ENCODE measurements around the gene LRRC4C. TPM values are rescaled to one million over a fixed set of nuclear protein-coding genes. Genes with fewer than 3 reads are reported as not detected.

Gene LRRC4C
- total RNA-seq, 1 experiment from 2014 or later = 0.72 TPM

DNA sequence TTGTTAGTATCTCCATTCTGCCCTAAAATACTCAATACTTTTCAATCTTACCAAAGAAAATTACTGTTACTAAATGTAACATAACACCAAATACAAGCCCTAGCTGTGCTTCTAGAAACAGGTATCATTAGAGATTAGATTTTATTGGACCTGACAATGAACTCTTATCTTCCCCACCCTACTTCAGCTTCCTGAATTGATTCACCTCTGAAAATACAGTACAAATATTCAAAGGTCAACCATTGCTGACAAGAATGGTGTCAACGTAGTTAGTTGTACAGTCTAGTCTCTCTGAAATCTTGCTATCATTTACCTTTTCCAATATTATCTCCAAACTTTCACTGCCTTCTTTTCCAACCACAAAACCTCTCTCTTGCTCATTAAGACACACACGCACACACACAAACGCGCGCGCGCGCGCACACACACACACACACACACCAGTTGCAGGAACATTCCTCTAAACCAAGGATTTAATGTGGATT is 22.4 kb downstream of the LRRC4C start:
- Mint-ChIP-seq H3K36me3 (no peaks in the 10 kb centered on the region), H3K27me3 (ENCODE audit: low read depth) (no peaks in the 10 kb centered on the region; the same call in 1 of the 2 replicates), H3K4me3 (no peak overlapping the region), H3K4me1 (peaks cover 6% of the 10 kb centered on the region; the same call in 1 of the 2 replicates), H3K9me3 (peaks cover 8% of the 10 kb centered on the region; the same call in 1 of the 2 replicates), H3K27ac (0 out of 2 replicates have a peak overlapping the region, but pooled peaks have one; percentile 10)
- no peak for ATAC-seq
- no peak for TF ChIP-seq KAT7 (CRISPR knock-in tag; IDR thresholded peaks at IDR 0.05; ENCODE audit: borderline replicate concordance)
- TF ChIP-seq SMAD4 (CRISPR knock-in tag; IDR thresholded peaks at IDR 0.05) = no peak
- no peak for TF ChIP-seq IRF2 (CRISPR knock-in tag; IDR thresholded peaks at IDR 0.05; ENCODE audit: borderline replicate concordance, low read depth)
- TF ChIP-seq HMGXB4 (CRISPR knock-in tag; IDR thresholded peaks at IDR 0.05) = no peak
- TF ChIP-seq, protein P1, sequence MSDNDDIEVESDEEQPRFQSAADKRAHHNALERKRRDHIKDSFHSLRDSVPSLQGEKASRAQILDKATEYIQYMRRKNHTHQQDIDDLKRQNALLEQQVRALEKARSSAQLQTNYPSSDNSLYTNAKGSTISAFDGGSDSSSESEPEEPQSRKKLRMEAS (CRISPR knock-in tag; IDR thresholded peaks at IDR 0.05) = no peak
- TF ChIP-seq ZNF416 (CRISPR knock-in tag; IDR thresholded peaks at IDR 0.05) = no peak
- no peak for DNase-seq (ENCODE audit: low spot score)
- CTCF ChIA-PET = no interaction called here
- POLR2A ChIA-PET = no interaction called here

DNA sequence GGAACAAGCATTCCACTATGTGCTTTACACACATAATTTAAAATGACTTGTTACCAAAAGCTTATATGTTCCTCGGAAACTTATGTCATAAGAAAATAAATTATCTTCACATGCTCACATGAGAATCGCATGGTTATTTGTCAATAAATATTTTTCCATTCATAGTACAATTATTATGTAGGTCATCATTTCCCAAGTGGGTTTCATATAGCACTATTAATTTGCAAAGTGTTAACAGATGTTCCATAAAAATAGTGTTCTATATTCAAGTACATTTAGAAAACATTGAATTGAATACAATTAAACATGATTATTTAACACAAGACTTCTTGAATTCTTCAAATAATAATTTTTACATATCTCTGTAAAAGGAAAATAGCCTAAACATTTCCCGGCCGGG is 23.9 kb downstream of the LRRC4C start:
- ATAC-seq (no peak), DNase-seq (ENCODE audit: low spot score) (no peak)
- peaks cover 7% of the 10 kb centered on the region for H3K4me1 Mint-ChIP-seq
- ChIA-PET POLR2A (no interaction called here), CTCF (no interaction called here)
- no peak overlapping the region for H3K27ac Mint-ChIP-seq
- no peaks in the 10 kb centered on the region for H3K36me3 Mint-ChIP-seq
- TF ChIP-seq NR2C2 (CRISPR knock-in tag; IDR thresholded peaks at IDR 0.05) (no peak), ESRRA (CRISPR knock-in tag; IDR thresholded peaks at IDR 0.05; ENCODE audit: borderline replicate concordance) (no peak), ZNF263 (CRISPR knock-in tag; IDR thresholded peaks at IDR 0.05; ENCODE audit: low read depth) (no peak), CREM (CRISPR knock-in tag; IDR thresholded peaks at IDR 0.05) (no peak), JUN (CRISPR knock-in tag; IDR thresholded peaks at IDR 0.05) (no peak), GRHL2 (CRISPR knock-in tag; IDR thresholded peaks at IDR 0.05; ENCODE audit: insufficient replicate concordance, severe bottlenecking) (no peak), ZNF317 (CRISPR knock-in tag; IDR thresholded peaks at IDR 0.05; ENCODE audit: borderline replicate concordance, low read depth) (no peak), ZNF416 (CRISPR knock-in tag; IDR thresholded peaks at IDR 0.05) (no peak), ARID4B (CRISPR knock-in tag; IDR thresholded peaks at IDR 0.05; ENCODE audit: borderline replicate concordance) (no peak)
- H3K27me3 Mint-ChIP-seq (ENCODE audit: low read depth) = no peaks in the 10 kb centered on the region; the same call in 1 of the 2 replicates
- 0 out of 2 replicates have a peak, but pooled peaks cover under 1% of the 10 kb centered on the region for H3K9me3 Mint-ChIP-seq
- H3K4me3 Mint-ChIP-seq = no peak overlapping the region

GRCh38 chr11:41431784-41432183 is 27.7 kb downstream of the LRRC4C start:
- peaks cover 3% of the 10 kb centered on the region for H3K9me3 Mint-ChIP-seq
- H3K27me3 Mint-ChIP-seq (ENCODE audit: low read depth) = no peaks in the 10 kb centered on the region
- no peaks in the 10 kb centered on the region for H3K36me3 Mint-ChIP-seq
- ATAC-seq (peak; percentile 84), DNase-seq (ENCODE audit: low spot score) (peak; percentile 15)
- H3K4me1 Mint-ChIP-seq = peaks cover 31% of the 10 kb centered on the region
- ChIA-PET POLR2A (no interaction called here), CTCF (interaction anchor here (0.6 to 3.2 kb wide), 9 partner anchors 26 to 1093 kb away, joined by 3 to 13 read pairs (median 4); no protein-coding TSS in a partner anchor)
- no peak overlapping the region for H3K27ac Mint-ChIP-seq
- TF ChIP-seq ZNF396 (CRISPR knock-in tag; IDR thresholded peaks at IDR 0.05; ENCODE audit: borderline replicate concordance) = no peak
- TF ChIP-seq, protein P2, sequence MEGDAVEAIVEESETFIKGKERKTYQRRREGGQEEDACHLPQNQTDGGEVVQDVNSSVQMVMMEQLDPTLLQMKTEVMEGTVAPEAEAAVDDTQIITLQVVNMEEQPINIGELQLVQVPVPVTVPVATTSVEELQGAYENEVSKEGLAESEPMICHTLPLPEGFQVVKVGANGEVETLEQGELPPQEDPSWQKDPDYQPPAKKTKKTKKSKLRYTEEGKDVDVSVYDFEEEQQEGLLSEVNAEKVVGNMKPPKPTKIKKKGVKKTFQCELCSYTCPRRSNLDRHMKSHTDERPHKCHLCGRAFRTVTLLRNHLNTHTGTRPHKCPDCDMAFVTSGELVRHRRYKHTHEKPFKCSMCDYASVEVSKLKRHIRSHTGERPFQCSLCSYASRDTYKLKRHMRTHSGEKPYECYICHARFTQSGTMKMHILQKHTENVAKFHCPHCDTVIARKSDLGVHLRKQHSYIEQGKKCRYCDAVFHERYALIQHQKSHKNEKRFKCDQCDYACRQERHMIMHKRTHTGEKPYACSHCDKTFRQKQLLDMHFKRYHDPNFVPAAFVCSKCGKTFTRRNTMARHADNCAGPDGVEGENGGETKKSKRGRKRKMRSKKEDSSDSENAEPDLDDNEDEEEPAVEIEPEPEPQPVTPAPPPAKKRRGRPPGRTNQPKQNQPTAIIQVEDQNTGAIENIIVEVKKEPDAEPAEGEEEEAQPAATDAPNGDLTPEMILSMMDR (IDR thresholded peaks at IDR 0.05) = peak; percentile 42
- TF ChIP-seq FOXK1 (CRISPR knock-in tag; IDR thresholded peaks at IDR 0.05) = no peak
- H3K4me3 Mint-ChIP-seq = no peak overlapping the region
